ENCODE measurements around the gene TMEM135. TPM values are rescaled to one million over a fixed set of nuclear protein-coding genes. Genes with fewer than 3 reads are reported as not detected.

Gene TMEM135
- total and polyA plus RNA-seq, 2 donors (not counting 1 experiment from before 2014, with no cell fraction given) = 2.7 to 19.5 TPM

GRCh38 chr11:87236368-87236767 is 198.6 kb downstream of the TMEM135 start:
- 100% methylated on average over 1 of the region's 2 CpGs for WGBS (ENCODE audit: insufficient coverage)
- no peak for DNase-seq
- peaks cover 7% of the 10 kb centered on the region for H3K9me3 Mint-ChIP-seq (ENCODE audit: insufficient read depth)
- CTCF ChIA-PET = interaction anchor here (1.0 kb wide), 1 partner anchor 77 kb away, joined by 3 read pairs; no protein-coding TSS in a partner anchor
- Histone ChIP-seq H3K36me3 (replicated peaks in 1 of 2; ENCODE audit: control extremely low read depth in 1 of 2, control insufficient read depth in 1 of 2, extremely low read depth in 1 of 2, insufficient read depth in 2 of 2, low read length in 1 of 2) (no peaks in the 10 kb centered on the region), H3K27ac (ENCODE audit: low read length in 2 of 2) (no peak overlapping the region), H3K4me2 (replicated peaks; ENCODE audit: low read depth, low read length, poor library complexity, severe bottlenecking) (no peak overlapping the region), H3K79me2 (ENCODE audit: control insufficient read depth, insufficient read depth, low read length) (no peaks in the 10 kb centered on the region), H2AFZ (ENCODE audit: insufficient read depth, low read depth, low read length, poor library complexity, severe bottlenecking) (no peak overlapping the region), H3K9me3 (ENCODE audit: control extremely low read depth in 1 of 3, control insufficient read depth in 2 of 3, insufficient read depth in 1 of 3, low read length in 2 of 3) (peaks cover 4 to 11% (median 4%) of the 10 kb centered on the region in 3 donors), H3K27me3 (replicated peaks in 1 of 4; ENCODE audit: control extremely low read depth in 1 of 4, control insufficient read depth in 3 of 4, insufficient read depth in 4 of 4, low read length in 3 of 4) (no peaks in the 10 kb centered on the region), H3K4me3 (ENCODE audit: control extremely low read depth in 1 of 5, extremely low read depth in 1 of 5, insufficient read depth in 1 of 5, low read depth in 2 of 5, low read length in 4 of 5) (no peak overlapping the region), H3K4me1 (ENCODE audit: control insufficient read depth in 2 of 2, insufficient read depth in 2 of 2, low read length in 2 of 2) (no peaks in the 10 kb centered on the region), H3K9ac (ENCODE audit: low read length) (no peak overlapping the region), H4K20me1 (ENCODE audit: control insufficient read depth, insufficient read depth, low read length, poor library complexity, severe bottlenecking) (no peaks in the 10 kb centered on the region)
- H3K27me3 Mint-ChIP-seq = no peaks in the 10 kb centered on the region
- POLR2A ChIA-PET = no interaction called here
- intact Hi-C loops (cut with micrococcal nuclease) = no loop called here
- ATAC-seq (ENCODE audit: low read depth) = no peak
- no peaks in the 10 kb centered on the region for H3K4me1 Mint-ChIP-seq
- H3K4me3 Mint-ChIP-seq = no peak overlapping the region
- TF ChIP-seq EZH2 (IDR thresholded peaks at IDR 0.05; ENCODE audit: borderline replicate concordance, insufficient read depth, low read depth, low read length, poor library complexity, severe bottlenecking) = no peak
- TF ChIP-seq, protein P1, sequence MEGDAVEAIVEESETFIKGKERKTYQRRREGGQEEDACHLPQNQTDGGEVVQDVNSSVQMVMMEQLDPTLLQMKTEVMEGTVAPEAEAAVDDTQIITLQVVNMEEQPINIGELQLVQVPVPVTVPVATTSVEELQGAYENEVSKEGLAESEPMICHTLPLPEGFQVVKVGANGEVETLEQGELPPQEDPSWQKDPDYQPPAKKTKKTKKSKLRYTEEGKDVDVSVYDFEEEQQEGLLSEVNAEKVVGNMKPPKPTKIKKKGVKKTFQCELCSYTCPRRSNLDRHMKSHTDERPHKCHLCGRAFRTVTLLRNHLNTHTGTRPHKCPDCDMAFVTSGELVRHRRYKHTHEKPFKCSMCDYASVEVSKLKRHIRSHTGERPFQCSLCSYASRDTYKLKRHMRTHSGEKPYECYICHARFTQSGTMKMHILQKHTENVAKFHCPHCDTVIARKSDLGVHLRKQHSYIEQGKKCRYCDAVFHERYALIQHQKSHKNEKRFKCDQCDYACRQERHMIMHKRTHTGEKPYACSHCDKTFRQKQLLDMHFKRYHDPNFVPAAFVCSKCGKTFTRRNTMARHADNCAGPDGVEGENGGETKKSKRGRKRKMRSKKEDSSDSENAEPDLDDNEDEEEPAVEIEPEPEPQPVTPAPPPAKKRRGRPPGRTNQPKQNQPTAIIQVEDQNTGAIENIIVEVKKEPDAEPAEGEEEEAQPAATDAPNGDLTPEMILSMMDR (IDR thresholded peaks at IDR 0.05) = no peak
- no peak overlapping the region for H3K27ac Mint-ChIP-seq

DNA sequence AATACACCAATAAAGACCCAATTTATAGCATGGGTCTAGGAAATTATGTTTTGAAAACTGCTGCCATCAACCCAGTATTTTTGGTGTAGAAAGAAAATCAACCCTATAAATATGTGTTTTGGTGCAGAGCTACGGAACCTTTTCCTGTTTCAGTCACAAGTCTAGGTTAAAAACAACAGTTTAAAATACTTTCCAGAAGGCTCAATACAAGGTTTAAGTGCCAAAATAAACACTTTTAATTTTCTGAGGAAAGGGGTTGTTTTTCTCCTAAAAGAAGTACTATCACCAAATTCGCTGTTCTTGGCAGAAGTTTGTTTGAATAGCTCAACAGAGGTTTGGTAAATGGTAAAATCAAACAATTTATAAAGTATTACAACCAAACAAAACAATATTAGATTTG is 201.3 kb downstream of the TMEM135 start:
- H3K27ac ChIP-seq (ENCODE audit: low read length in 2 of 2) = no peak overlapping the region
- Mint-ChIP-seq H3K27me3 (no peaks in the 10 kb centered on the region), H3K27ac (no peak overlapping the region), H3K9me3 (ENCODE audit: insufficient read depth) (peaks cover 2% of the 10 kb centered on the region), H3K4me1 (no peaks in the 10 kb centered on the region), H3K4me3 (no peak overlapping the region)
- no peaks in the 10 kb centered on the region for H3K36me3 ChIP-seq (replicated peaks in 1 of 2; ENCODE audit: control extremely low read depth in 1 of 2, control insufficient read depth in 1 of 2, extremely low read depth in 1 of 2, insufficient read depth in 2 of 2, low read length in 1 of 2)
- TF ChIP-seq, protein P1 (IDR thresholded peaks at IDR 0.05) = no peak
- TF ChIP-seq EZH2 (IDR thresholded peaks at IDR 0.05; ENCODE audit: borderline replicate concordance, insufficient read depth, low read depth, low read length, poor library complexity, severe bottlenecking) = no peak
- H3K4me3 ChIP-seq (ENCODE audit: control extremely low read depth in 1 of 5, extremely low read depth in 1 of 5, insufficient read depth in 1 of 5, low read depth in 2 of 5, low read length in 4 of 5) = no peak overlapping the region
- H3K4me1 ChIP-seq (ENCODE audit: control insufficient read depth in 2 of 2, insufficient read depth in 2 of 2, low read length in 2 of 2) = no peaks in the 10 kb centered on the region
- no peak overlapping the region for H3K4me2 ChIP-seq (replicated peaks; ENCODE audit: low read depth, low read length, poor library complexity, severe bottlenecking)
- no peak overlapping the region for H3K9ac ChIP-seq (ENCODE audit: low read length)
- H3K9me3 ChIP-seq (ENCODE audit: control extremely low read depth in 1 of 3, control insufficient read depth in 2 of 3, insufficient read depth in 1 of 3, low read length in 2 of 3) = no peaks in the 10 kb centered on the region
- ChIA-PET CTCF (no interaction called here), POLR2A (no interaction called here)
- intact Hi-C loops (cut with micrococcal nuclease) = no loop called here
- DNase-seq (no peak), ATAC-seq (ENCODE audit: low read depth) (no peak)
- H3K27me3 ChIP-seq (replicated peaks in 1 of 4; ENCODE audit: control extremely low read depth in 1 of 4, control insufficient read depth in 3 of 4, insufficient read depth in 4 of 4, low read length in 3 of 4) = no peaks in the 10 kb centered on the region
- H4K20me1 ChIP-seq (ENCODE audit: control insufficient read depth, insufficient read depth, low read length, poor library complexity, severe bottlenecking) = no peaks in the 10 kb centered on the region
- no CpG with 5 or more reads among the region's 2 CpGs for WGBS (ENCODE audit: insufficient coverage)
- no peak overlapping the region for H2AFZ ChIP-seq (ENCODE audit: insufficient read depth, low read depth, low read length, poor library complexity, severe bottlenecking)
- H3K79me2 ChIP-seq (ENCODE audit: control insufficient read depth, insufficient read depth, low read length) = no peaks in the 10 kb centered on the region
